ENCODE measurements around the gene ZG16.

DNA sequence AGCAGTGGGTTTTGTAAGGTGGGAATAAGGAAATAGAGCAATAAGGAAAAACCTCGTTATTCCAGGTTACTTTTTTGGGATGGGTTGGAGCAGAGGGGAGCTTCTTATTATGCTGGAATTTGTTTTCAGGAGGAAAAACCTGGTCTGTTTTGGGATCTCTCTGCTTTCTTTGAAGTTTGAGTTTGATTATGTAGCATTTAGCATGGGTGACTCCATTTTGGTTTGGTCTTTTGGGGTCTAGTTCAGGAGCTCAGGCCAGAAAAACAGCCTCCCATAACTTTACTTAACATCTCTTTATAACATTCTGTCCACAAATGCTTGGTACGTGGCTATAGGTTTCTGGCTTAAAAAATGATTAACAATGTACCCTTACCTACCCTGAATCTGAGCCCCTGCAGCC lies 8.5 kb upstream of the ZG16 start:
- no peak for TF ChIP-seq GATA2 (IDR thresholded peaks at IDR 0.05; ENCODE audit: low read depth, low read length)
- no peak for TF ChIP-seq GATA3 (IDR thresholded peaks at IDR 0.05; ENCODE audit: low read depth, low read length)

Measured in SH-SY5Y (cell line).